ENCODE data around the gene PSMB3.
A peak's percentile ranks its signal among the peaks of the same experiment; 100 is the strongest.

PSMB3 gene

GRCh38 chr17:38799501-38800236, 47.1 kb downstream of the PSMB3 start, which contains the start of gene PIP4K2B (continued):
- TF ChIP-seq HIC1 (tag by site-specific recombination; IDR thresholded peaks at IDR 0.05) (peak; percentile 89), GLI4 (tag by site-specific recombination; IDR thresholded peaks at IDR 0.05) (peak; percentile 87; the same call in 1 of the 2 replicates), BCL6B (tag by site-specific recombination; IDR thresholded peaks at IDR 0.05) (peak; percentile 85), ZNF341 (tag by site-specific recombination; IDR thresholded peaks at IDR 0.05; ENCODE audit: low read depth) (peak; percentile 24), ZFHX2 (tag by site-specific recombination; conservative IDR thresholded peaks at IDR 0.05) (peak; percentile 93), RBAK (tag by site-specific recombination; IDR thresholded peaks at IDR 0.05) (no peak), ZBTB17 (tag by site-specific recombination; IDR thresholded peaks at IDR 0.05) (no peak; the same call in 1 of the 2 replicates), ZNF513 (tag by site-specific recombination; IDR thresholded peaks at IDR 0.05) (peak; percentile 53; the same call in 1 of the 2 replicates), EGR2 (tag by site-specific recombination; IDR thresholded peaks at IDR 0.05; ENCODE audit: low read depth) (peak; percentile 90), ZNF10 (tag by site-specific recombination; IDR thresholded peaks at IDR 0.05) (no peak; the same call in 1 of the 2 replicates), ZNF561 (tag by site-specific recombination; IDR thresholded peaks at IDR 0.05; ENCODE audit: borderline replicate concordance) (peak; percentile 99), ZBTB48 (tag by site-specific recombination; IDR thresholded peaks at IDR 0.05) (peak; percentile 84), ZSCAN5A (tag by site-specific recombination; IDR thresholded peaks at IDR 0.05) (peak; percentile 60; the same call in 1 of the 2 replicates), ZNF398 (tag by site-specific recombination; IDR thresholded peaks at IDR 0.05) (peak; percentile 43), ZNF600 (tag by site-specific recombination; IDR thresholded peaks at IDR 0.05) (peak; percentile 90), ELK4 (IDR thresholded peaks at IDR 0.05; ENCODE audit: borderline replicate concordance, low read depth, low read length) (no peak), ZNF580 (tag by site-specific recombination; IDR thresholded peaks at IDR 0.05) (peak; percentile 17; the same call in 1 of the 2 replicates), ZNF48 (tag by site-specific recombination; IDR thresholded peaks at IDR 0.05) (no peak), ZNF843 (tag by site-specific recombination; IDR thresholded peaks at IDR 0.05) (peak; percentile 50; the same call in 1 of the 2 replicates), ZNF692 (tag by site-specific recombination; IDR thresholded peaks at IDR 0.05) (peak; percentile 93), ZNF639 (tag by site-specific recombination; IDR thresholded peaks at IDR 0.05) (no peak), YY2 (tag by site-specific recombination; IDR thresholded peaks at IDR 0.05) (peak; percentile 90), ZNF211 (tag by site-specific recombination; IDR thresholded peaks at IDR 0.05; ENCODE audit: low read depth) (no peak), ZXDB (tag by site-specific recombination; IDR thresholded peaks at IDR 0.05) (peak; percentile 51), KLF8 (tag by site-specific recombination; IDR thresholded peaks at IDR 0.05) (peak; percentile 97), KLF7 (tag by site-specific recombination; IDR thresholded peaks at IDR 0.05; ENCODE audit: borderline replicate concordance) (peak; percentile 84; the same call in 1 of the 2 replicates)

All from HEK293 (cell line).